Measurements from ENCODE around the gene EML2.

DNA sequence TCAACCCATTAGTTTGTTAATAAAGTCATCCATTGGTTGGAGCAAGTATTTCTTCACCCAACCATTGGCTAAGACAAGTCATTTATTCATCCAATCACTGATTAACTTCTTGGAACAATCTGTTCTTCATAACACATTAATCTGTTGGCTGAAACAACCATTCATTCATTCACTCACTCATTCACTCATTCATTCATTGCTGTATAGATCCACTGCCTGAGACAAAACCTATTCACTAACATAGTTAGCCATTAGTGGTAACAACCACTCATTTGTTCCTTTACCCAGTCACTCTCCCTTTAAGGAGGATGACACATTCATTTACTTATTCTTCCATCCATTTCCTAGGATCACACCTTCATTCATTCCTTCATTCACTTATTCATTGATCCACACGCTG is 15.2 kb downstream of the EML2 start:
- TF ChIP-seq POLR2A (IDR thresholded peaks at IDR 0.05; ENCODE audit: low read length) = no peak
- TF ChIP-seq GATA1 (IDR thresholded peaks at IDR 0.05; ENCODE audit: low read depth, low read length) = no peak

All from erythroblast (primary cell).